ENCODE measurements around the gene PCCA.

The PCCA gene

DNA sequence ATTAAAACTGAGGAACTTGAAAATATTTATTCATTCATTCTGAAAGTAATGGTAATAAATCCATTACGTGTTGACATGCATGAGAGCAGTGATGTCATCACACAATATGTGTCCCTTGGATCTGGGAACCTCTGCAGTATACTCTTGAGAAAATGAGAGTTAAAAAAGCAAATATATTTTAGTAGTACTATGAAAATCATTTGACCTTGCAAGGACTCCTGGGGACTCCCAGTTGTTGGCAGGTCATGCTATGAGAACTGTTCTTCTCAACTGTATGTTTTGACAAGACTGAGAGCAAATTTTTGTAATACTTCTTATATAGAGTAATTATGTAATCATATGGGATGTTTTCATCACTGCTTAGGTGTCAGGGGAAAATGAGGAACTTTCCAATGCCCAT is 249.4 kb downstream of the PCCA start:
- DNase-seq (ENCODE audit: low spot score), result no peak
- in situ Hi-C loops (cut with MboI; ENCODE audit: low sequenced_read_pairs, unreplicated experiment), result no loop called here
- TF ChIP-seq, protein P1, sequence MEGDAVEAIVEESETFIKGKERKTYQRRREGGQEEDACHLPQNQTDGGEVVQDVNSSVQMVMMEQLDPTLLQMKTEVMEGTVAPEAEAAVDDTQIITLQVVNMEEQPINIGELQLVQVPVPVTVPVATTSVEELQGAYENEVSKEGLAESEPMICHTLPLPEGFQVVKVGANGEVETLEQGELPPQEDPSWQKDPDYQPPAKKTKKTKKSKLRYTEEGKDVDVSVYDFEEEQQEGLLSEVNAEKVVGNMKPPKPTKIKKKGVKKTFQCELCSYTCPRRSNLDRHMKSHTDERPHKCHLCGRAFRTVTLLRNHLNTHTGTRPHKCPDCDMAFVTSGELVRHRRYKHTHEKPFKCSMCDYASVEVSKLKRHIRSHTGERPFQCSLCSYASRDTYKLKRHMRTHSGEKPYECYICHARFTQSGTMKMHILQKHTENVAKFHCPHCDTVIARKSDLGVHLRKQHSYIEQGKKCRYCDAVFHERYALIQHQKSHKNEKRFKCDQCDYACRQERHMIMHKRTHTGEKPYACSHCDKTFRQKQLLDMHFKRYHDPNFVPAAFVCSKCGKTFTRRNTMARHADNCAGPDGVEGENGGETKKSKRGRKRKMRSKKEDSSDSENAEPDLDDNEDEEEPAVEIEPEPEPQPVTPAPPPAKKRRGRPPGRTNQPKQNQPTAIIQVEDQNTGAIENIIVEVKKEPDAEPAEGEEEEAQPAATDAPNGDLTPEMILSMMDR (IDR thresholded peaks at IDR 0.05; ENCODE audit: borderline replicate concordance, control extremely low read depth, extremely low read depth, insufficient read depth, missing control alignments), result no peak

DNA sequence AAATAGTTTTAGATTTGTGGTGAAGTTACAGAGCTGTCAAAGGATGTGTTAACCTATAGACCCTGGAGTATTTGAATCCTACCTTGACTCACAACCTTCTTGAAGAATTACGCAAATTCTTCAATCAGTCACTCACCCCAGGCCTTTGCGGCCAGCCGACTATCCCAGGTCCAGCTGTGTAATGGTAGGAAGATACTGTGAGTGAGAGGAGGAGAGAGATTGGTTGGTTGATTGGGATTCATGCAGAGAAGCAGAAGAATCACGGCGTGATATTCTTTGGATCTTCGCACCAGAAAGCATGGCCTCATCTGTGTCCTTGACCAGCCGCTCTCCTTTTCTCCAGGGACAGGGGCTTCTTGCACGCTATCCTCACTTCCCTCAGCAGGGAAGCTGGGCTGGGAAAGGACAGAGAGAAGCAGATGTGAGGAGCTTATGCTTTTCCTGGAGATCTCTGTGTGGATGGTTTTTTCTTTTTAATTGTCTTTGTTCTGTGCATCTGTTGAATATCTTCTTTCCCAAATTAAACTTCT is 250.6 kb downstream of the PCCA start:
- TF ChIP-seq, protein P1 (IDR thresholded peaks at IDR 0.05; ENCODE audit: borderline replicate concordance, control extremely low read depth, extremely low read depth, insufficient read depth, missing control alignments), result no peak
- in situ Hi-C loops (cut with MboI; ENCODE audit: low sequenced_read_pairs, unreplicated experiment), result no loop called here
- DNase-seq (ENCODE audit: low spot score), result no peak

DNA sequence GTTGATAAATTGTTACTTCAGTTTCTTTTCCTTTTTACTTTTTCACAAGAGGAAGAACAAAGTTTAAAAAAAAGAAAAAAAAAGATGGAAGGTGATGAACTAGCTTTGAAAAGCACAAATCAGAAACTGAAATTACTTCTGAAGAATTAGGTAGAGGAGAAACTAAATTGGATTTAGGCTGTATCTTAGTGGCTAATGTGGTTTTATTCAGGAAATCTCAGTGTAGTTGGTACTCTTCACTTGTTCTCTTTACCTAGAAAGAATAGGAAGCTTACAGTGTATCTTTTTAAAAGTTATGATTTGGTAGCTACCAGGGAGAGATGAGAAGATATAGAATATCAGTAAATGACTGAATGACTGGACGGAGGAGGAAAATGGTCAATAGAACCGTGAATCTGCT is 252.0 kb downstream of the PCCA start:
- TF ChIP-seq, protein P1 (IDR thresholded peaks at IDR 0.05; ENCODE audit: borderline replicate concordance, control extremely low read depth, extremely low read depth, insufficient read depth, missing control alignments), result no peak
- no peak for DNase-seq (ENCODE audit: low spot score)
- in situ Hi-C loops (cut with MboI; ENCODE audit: low sequenced_read_pairs, unreplicated experiment), result no loop called here

DNA sequence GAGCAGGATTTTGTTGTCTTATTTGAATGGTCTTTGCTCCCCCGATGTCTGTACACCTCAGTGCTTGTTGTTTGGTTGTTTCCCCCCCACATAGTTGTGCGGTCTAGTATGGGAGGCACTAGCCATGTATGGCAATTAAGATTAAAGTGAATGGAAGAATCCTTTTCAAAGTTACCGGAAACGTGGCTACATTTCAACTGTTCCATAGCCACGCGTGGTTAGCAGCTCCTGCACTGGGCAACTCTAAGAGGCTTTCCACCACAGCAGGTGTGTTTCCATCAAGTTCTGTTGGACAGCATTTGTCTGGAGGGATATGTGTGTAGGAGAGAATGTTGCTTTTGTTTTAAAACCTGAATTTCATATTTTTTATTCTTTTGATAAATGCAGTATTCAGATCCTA is 252.4 kb downstream of the PCCA start:
- TF ChIP-seq, protein P1 (IDR thresholded peaks at IDR 0.05; ENCODE audit: borderline replicate concordance, control extremely low read depth, extremely low read depth, insufficient read depth, missing control alignments), result no peak
- in situ Hi-C loops (cut with MboI; ENCODE audit: low sequenced_read_pairs, unreplicated experiment), result no loop called here
- DNase-seq (ENCODE audit: low spot score), result no peak

DNA sequence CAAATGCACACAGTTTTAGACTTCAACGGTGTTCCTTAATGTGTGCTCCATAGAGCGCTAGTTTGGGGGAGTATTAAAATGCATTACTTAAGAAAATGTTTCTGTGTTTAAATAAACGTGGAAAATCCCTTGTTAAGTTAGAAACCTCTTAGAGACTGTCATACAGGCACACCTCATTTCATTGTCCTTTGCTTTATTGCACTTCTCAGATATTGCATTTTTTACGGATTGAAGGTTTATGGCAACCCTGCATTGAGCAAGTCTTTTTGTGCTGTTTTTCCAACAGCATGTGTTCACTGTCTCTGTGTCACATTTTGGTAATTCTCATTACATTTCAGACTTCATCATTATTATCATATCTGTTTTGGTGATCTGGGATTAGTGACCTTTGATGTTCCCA is 255.7 kb downstream of the PCCA start:
- no peak for DNase-seq (ENCODE audit: low spot score)
- in situ Hi-C loops (cut with MboI; ENCODE audit: low sequenced_read_pairs, unreplicated experiment), result no loop called here
- TF ChIP-seq, protein P1 (IDR thresholded peaks at IDR 0.05; ENCODE audit: borderline replicate concordance, control extremely low read depth, extremely low read depth, insufficient read depth, missing control alignments), result no peak

DNA sequence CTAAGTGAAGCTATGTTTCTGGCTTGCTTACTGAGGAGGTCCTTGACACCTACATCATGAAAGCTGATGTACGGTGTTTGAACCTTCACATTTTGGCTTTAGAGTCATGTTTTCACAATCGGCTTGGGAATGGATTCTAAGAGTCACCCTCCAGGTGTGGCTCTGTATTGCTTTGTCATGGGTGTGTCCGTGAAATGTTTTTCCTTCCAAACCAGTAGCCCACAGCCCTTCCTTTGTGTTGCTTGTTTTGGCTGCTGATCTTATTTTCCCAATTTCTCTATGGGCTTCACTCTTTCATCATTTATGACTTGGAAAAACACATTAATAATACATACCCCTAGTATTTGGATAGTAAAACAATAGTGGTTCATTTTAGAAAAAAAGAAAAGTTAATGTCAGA is 259.1 kb downstream of the PCCA start:
- no peak for DNase-seq (ENCODE audit: low spot score)
- TF ChIP-seq, protein P1 (IDR thresholded peaks at IDR 0.05; ENCODE audit: borderline replicate concordance, control extremely low read depth, extremely low read depth, insufficient read depth, missing control alignments), result no peak
- in situ Hi-C loops (cut with MboI; ENCODE audit: low sequenced_read_pairs, unreplicated experiment), result no loop called here

DNA sequence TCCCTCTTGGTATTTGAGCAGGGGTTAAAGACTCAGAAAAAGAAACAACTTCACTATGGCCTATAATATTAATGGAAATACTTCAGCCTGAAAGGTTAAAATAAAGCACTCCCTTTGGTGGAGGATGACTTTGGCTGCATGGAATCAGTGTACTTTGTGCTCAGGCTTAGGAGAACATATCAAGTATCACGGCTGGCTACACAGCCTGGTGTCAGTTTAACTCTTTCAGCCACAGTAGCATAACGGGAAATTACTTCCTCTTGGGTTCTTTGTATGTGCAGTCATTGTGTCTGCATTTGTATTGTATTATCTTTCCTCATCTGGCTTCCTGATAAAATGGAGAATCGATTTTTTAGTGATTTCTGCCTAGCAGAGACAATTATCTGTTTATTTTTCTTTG is 260.7 kb downstream of the PCCA start:
- DNase-seq (ENCODE audit: low spot score), result no peak
- TF ChIP-seq, protein P1 (IDR thresholded peaks at IDR 0.05; ENCODE audit: borderline replicate concordance, control extremely low read depth, extremely low read depth, insufficient read depth, missing control alignments), result no peak
- in situ Hi-C loops (cut with MboI; ENCODE audit: low sequenced_read_pairs, unreplicated experiment), result no loop called here

All from GM13976 (cell line).